HS-27A (cell line): ENCODE measurements around the gene DEDD2.
A peak's percentile ranks its signal among the peaks of the same experiment; 100 is the strongest.

Experiments used
- DNase-seq: peaks from one replicate; pipeline ENCODE4 v3.0.0-alpha.2; 2012; ENCODE audit warnings: low read depth, missing footprints

The DEDD2 gene

GRCh38 chr19:42198676-42199439 is 18.6 kb downstream of the DEDD2 start:
- no peak for DNase-seq

GRCh38 chr19:42197375-42197817 is 20.1 kb downstream of the DEDD2 start:
- no peak for DNase-seq

- no peak for DNase-seq
Observed at GRCh38 chr19:42196011-42197001, 21.2 kb downstream of the DEDD2 start.

GRCh38 chr19:42193706-42194105 is 23.8 kb downstream of the DEDD2 start:
- no peak for DNase-seq

GRCh38 chr19:42193294-42193693 is 24.2 kb downstream of the DEDD2 start:
- DNase-seq = no peak

- peak; percentile 92 for DNase-seq
Observed at GRCh38 chr19:42191855-42192254, 25.6 kb downstream of the DEDD2 start.

GRCh38 chr19:42191330-42191729 is 26.1 kb downstream of the DEDD2 start:
- DNase-seq = no peak

GRCh38 chr19:42189133-42189532 is 28.3 kb downstream of the DEDD2 start:
- no peak for DNase-seq

GRCh38 chr19:42188665-42189064 is 28.8 kb downstream of the DEDD2 start:
- DNase-seq = no peak

GRCh38 chr19:42185277-42185676 is 32.2 kb downstream of the DEDD2 start:
- no peak for DNase-seq

GRCh38 chr19:42184401-42184861 is 33.0 kb downstream of the DEDD2 start:
- peak; percentile 97 for DNase-seq

- DNase-seq = no peak
Observed at GRCh38 chr19:42178791-42179674, 38.4 kb downstream of the DEDD2 start.

- no peak for DNase-seq
Observed at GRCh38 chr19:42177686-42178019, 39.8 kb downstream of the DEDD2 start.

- DNase-seq = peak; percentile 53
Observed at GRCh38 chr19:42176990-42177685, 40.3 kb downstream of the DEDD2 start.

GRCh38 chr19:42176649-42176989 is 40.9 kb downstream of the DEDD2 start:
- no peak for DNase-seq

GRCh38 chr19:42175952-42176648 is 41.4 kb downstream of the DEDD2 start:
- DNase-seq = no peak

GRCh38 chr19:42174958-42175734 is 42.3 kb downstream of the DEDD2 start:
- DNase-seq = no peak

- no peak for DNase-seq
Observed at GRCh38 chr19:42174188-42174587, 43.3 kb downstream of the DEDD2 start.

- no peak for DNase-seq
Observed at GRCh38 chr19:42173695-42174094, 43.8 kb downstream of the DEDD2 start.

GRCh38 chr19:42172261-42172660 is 45.2 kb downstream of the DEDD2 start:
- DNase-seq = no peak
